Panc1 (cell line): Measurements from ENCODE around the gene ZBTB46. TPM values are rescaled to one million over a fixed set of nuclear protein-coding genes. Genes with fewer than 3 reads are reported as not detected.
A peak's percentile ranks its signal among the peaks of the same experiment; 100 is the strongest.

Experiments
- ATAC-seq: fragments of 200-7000 bp; cut with Tn5 transposase; 2 replicates; pipeline ENCODE4 v1.9.1; 2020; ENCODE audit warnings: mild to moderate bottlenecking, moderate library complexity
- BruUV-seq: library from RNA; stranded (reverse); fragments of 400-500 nt; replicated peaks from 2 replicates; lab custom pipeline; 2021; lab: Mats Ljungman, UMichigan
- CTCF ChIA-PET: fragments of 300-600 bp; sonication (Branson Sonifier 250); formaldehyde crosslinking; loops from one replicate; lab custom pipeline; 2022; ENCODE audit warnings: antibody characterized with exemption; lab: Charles Lee
- POLR2A ChIA-PET: fragments of 300-600 bp; sonication (Branson Sonifier 250); formaldehyde crosslinking; loops from one replicate; lab custom pipeline; 2022; ENCODE audit warnings: antibody characterized with exemption; lab: Charles Lee
- DNase-seq: peaks from one replicate; pipeline ENCODE4 v3.0.0-alpha.2; 2010; ENCODE audit warnings: low read depth, low spot score
- H3K27ac ChIP-seq: 2 replicates; pipeline ENCODE4 v1.5.1; 2011; ENCODE audit warnings: mild to moderate bottlenecking, low read length, inconsistent platforms
- H3K27me3 ChIP-seq: fragments of 200-500 bp; sonication (Bioruptor generic); 2 replicates; pipeline ENCODE4 v1.6.0; 2014; ENCODE audit warnings: low read length, inconsistent platforms; ENCODE audit not compliant: control insufficient read depth, insufficient read depth
- H3K36me3 ChIP-seq: fragments of 200-500 bp; sonication (Bioruptor generic); 2 replicates; pipeline ENCODE4 v1.5.1; 2014; ENCODE audit warnings: inconsistent platforms, mild to moderate bottlenecking, low read length, moderate library complexity; ENCODE audit not compliant: control insufficient read depth, insufficient read depth
- H3K4me1 ChIP-seq: 2 replicates; pipeline ENCODE4 v1.5.1; 2011; ENCODE audit warnings: inconsistent platforms, mild to moderate bottlenecking, low read length, moderate library complexity; ENCODE audit not compliant: control insufficient read depth, insufficient read depth
- H3K4me3 ChIP-seq, 2 experiments: 2 replicates each; pipeline ENCODE4 v1.5.1; 2011 to 2012; ENCODE audit warnings: low read depth in 2 of 2, low read length in 2 of 2, mild to moderate bottlenecking in 2 of 2, inconsistent platforms in 1 of 2, moderate library complexity in 1 of 2
- H3K9me3 ChIP-seq: fragments of 200-500 bp; sonication (Bioruptor generic); 2 replicates; pipeline ENCODE4 v1.5.1; 2014; ENCODE audit warnings: low read depth, mild to moderate bottlenecking, inconsistent platforms, low read length, moderate library complexity; ENCODE audit not compliant: control insufficient read depth, insufficient read depth
- POLR2AphosphoS5 ChIP-seq: IDR thresholded peaks from 2 replicates; pipeline ENCODE4 v1.6.1; 2012; ENCODE audit warnings: mild to moderate bottlenecking, low read depth, low read length, moderate library complexity
- SIN3A ChIP-seq: IDR thresholded peaks from 2 replicates; pipeline ENCODE4 v1.6.1; 2012; ENCODE audit warnings: low read depth, mild to moderate bottlenecking, low read length, moderate library complexity, borderline replicate concordance; ENCODE audit not compliant: insufficient read depth
- TCF7L2 ChIP-seq: IDR thresholded peaks from 2 replicates; pipeline ENCODE4 v1.6.1; 2011; ENCODE audit warnings: mild to moderate bottlenecking, low read depth, low read length, inconsistent platforms
- in situ Hi-C: cut with HindIII; loops from 2 replicates; pipeline ENCODE4 v1.10.0; 2016; ENCODE audit warnings: low sequenced_read_pairs, low pct_unique_long_range_greater_than_20kb
- intact Hi-C: fragments of 100-400 bp; cut with micrococcal nuclease; formaldehyde crosslinking; loops from one replicate; pipeline ENCODE4 v1.10.0; 2022; ENCODE audit not compliant: unreplicated experiment
- total RNA-seq: library from RNA; stranded (reverse); gene quantifications from one replicate; pipeline ENCODE4 v1.2.1, GENCODE V29; 2021; ENCODE audit not compliant: unreplicated experiment
- TF ChIP-seq, protein P1 (sequence below): fragments of 450-650 bp; IDR thresholded peaks from 2 replicates; pipeline ENCODE4 v1.5.1; 2017; ENCODE audit warnings: mild to moderate bottlenecking
- TF ChIP-seq, protein P2 (sequence below), 2 experiments: IDR thresholded peaks; 2 replicates each; pipeline ENCODE4 v1.6.1; 2011 to 2012; ENCODE audit warnings: low read depth in 2 of 2, control low read depth in 1 of 2, low read length in 1 of 2, mild to moderate bottlenecking in 1 of 2, moderate library complexity in 1 of 2; ENCODE audit not compliant: insufficient read depth in 1 of 2

Gene ZBTB46
- total RNA-seq, 1 experiment from 2014 or later, result 15.2 TPM

DNA sequence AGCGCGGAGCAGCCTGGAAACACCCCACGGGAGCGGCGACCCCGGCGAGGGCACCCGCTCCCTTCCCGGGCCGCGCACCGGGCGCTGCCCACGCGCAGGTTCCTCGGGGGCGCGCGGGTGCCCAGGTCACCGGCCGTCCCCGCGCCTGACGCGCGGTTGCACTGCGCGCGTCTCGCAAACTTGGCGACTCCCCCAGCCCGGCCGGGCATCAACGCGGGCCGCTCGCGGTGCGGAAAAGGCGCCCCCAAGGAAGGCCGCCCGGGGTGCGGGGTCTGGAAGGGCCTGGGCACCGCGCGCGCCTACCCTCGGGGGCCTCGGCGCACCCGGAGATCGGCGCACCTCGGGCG lies 555 bp upstream of the ZBTB46 start:
- POLR2A ChIA-PET, result no interaction called here
- CTCF ChIA-PET, result no interaction called here

DNA sequence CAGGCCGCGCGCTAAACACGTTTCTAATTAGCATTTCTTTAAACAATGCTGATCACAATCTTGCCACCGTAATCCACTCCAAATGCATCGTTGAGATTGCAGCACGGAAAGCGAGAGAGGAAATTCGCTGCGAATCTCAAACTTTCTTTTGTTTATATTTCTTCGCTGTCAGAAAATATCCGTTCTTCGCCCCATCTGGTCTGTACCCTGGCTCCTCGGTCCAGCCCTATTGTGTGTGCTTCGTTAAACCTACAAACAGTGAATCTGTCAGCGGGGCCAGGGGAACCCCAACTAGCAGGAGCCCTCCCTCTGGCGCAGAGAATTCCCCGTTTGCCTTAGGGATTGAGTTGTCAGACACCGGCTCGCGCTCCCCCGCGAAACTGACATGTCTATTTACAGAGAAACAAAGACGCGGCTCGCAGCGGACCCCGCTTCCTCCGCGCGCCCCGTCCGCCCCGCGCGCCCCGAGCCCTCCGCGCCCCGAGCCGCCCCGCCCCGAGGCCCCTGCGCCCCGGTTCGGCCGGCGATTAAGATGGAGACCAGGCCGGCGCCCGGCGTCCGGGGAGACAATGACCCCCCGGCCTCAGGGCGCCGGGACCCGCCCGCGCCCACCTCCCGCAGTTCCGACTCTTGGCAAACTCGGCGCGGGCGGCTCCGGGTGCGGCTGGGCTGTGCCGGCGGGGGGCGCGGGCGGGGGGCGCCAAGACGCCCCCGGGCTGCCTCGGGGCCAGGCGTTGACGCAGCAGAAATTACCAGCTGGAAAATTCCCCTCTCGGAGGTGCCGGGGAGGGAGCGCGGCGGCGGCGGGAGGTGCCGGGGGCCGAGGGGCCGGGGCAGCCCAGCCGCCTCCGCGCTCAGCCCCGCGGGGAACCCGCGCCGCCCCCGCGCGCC lies 874 bp downstream of the ZBTB46 start:
- peak overlapping the region; percentile 77 for H3K27ac ChIP-seq
- TF ChIP-seq, protein P1, sequence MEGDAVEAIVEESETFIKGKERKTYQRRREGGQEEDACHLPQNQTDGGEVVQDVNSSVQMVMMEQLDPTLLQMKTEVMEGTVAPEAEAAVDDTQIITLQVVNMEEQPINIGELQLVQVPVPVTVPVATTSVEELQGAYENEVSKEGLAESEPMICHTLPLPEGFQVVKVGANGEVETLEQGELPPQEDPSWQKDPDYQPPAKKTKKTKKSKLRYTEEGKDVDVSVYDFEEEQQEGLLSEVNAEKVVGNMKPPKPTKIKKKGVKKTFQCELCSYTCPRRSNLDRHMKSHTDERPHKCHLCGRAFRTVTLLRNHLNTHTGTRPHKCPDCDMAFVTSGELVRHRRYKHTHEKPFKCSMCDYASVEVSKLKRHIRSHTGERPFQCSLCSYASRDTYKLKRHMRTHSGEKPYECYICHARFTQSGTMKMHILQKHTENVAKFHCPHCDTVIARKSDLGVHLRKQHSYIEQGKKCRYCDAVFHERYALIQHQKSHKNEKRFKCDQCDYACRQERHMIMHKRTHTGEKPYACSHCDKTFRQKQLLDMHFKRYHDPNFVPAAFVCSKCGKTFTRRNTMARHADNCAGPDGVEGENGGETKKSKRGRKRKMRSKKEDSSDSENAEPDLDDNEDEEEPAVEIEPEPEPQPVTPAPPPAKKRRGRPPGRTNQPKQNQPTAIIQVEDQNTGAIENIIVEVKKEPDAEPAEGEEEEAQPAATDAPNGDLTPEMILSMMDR, result no peak
- TF ChIP-seq TCF7L2 (no peak), SIN3A (no peak), POLR2AphosphoS5 (no peak)
- TF ChIP-seq, protein P2, sequence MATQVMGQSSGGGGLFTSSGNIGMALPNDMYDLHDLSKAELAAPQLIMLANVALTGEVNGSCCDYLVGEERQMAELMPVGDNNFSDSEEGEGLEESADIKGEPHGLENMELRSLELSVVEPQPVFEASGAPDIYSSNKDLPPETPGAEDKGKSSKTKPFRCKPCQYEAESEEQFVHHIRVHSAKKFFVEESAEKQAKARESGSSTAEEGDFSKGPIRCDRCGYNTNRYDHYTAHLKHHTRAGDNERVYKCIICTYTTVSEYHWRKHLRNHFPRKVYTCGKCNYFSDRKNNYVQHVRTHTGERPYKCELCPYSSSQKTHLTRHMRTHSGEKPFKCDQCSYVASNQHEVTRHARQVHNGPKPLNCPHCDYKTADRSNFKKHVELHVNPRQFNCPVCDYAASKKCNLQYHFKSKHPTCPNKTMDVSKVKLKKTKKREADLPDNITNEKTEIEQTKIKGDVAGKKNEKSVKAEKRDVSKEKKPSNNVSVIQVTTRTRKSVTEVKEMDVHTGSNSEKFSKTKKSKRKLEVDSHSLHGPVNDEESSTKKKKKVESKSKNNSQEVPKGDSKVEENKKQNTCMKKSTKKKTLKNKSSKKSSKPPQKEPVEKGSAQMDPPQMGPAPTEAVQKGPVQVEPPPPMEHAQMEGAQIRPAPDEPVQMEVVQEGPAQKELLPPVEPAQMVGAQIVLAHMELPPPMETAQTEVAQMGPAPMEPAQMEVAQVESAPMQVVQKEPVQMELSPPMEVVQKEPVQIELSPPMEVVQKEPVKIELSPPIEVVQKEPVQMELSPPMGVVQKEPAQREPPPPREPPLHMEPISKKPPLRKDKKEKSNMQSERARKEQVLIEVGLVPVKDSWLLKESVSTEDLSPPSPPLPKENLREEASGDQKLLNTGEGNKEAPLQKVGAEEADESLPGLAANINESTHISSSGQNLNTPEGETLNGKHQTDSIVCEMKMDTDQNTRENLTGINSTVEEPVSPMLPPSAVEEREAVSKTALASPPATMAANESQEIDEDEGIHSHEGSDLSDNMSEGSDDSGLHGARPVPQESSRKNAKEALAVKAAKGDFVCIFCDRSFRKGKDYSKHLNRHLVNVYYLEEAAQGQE (IDR thresholded peaks at IDR 0.05; ENCODE audit: insufficient read depth in 1 of 2, low read depth in 2 of 2, low read length in 1 of 2), result no peak
- H3K4me3 ChIP-seq, result peak overlapping the region; percentile 53 to 63
- BruUV-seq, result no TSS peak
- POLR2A ChIA-PET, result no interaction called here
- H3K4me1 ChIP-seq, result peaks cover 40% of the 10 kb centered on the region
- no peaks in the 10 kb centered on the region for H3K27me3 ChIP-seq
- in situ Hi-C loops, result no loop called here
- CTCF ChIA-PET, result no interaction called here
- H3K36me3 ChIP-seq, result no peaks in the 10 kb centered on the region
- DNase-seq (no peak), ATAC-seq (no peak; the same call in none of the 2 replicates)
- intact Hi-C loops, result no loop called here
- H3K9me3 ChIP-seq, result no peaks in the 10 kb centered on the region

More for the DNA sequence above, 555 bp upstream of the ZBTB46 start:
- BruUV-seq, result no TSS peak
- H3K4me1 ChIP-seq, result peaks cover 41% of the 10 kb centered on the region
- in situ Hi-C loops, result no loop called here
- TF ChIP-seq, protein P2 (IDR thresholded peaks at IDR 0.05; ENCODE audit: insufficient read depth in 1 of 2, low read depth in 2 of 2, low read length in 1 of 2), result no peak
- no peak for TF ChIP-seq SIN3A
- no peak for TF ChIP-seq POLR2AphosphoS5
- no peak for TF ChIP-seq TCF7L2
- TF ChIP-seq, protein P1, result no peak
- H3K27me3 ChIP-seq, result no peaks in the 10 kb centered on the region
- no peaks in the 10 kb centered on the region for H3K9me3 ChIP-seq
- no peaks in the 10 kb centered on the region for H3K36me3 ChIP-seq
- DNase-seq (no peak), ATAC-seq (peak; percentile 46)
- intact Hi-C loops, result no loop called here
- H3K4me3 ChIP-seq, result peak overlapping the region; percentile 42 to 51
- H3K27ac ChIP-seq, result no peak overlapping the region; the same call in 1 of the 2 replicates
